ENCODE results near the gene C1QTNF2. TPM values are rescaled to one million over a fixed set of nuclear protein-coding genes. Genes with fewer than 3 reads are reported as not detected.

The C1QTNF2 gene
- total RNA-seq, 2 donors from 2014 or later: 0.26 TPM; not detected in 1

- Histone ChIP-seq H3K27me3 (no peaks in the 10 kb centered on the region), H3K27ac (no peak overlapping the region), H3K4me3 (no peak overlapping the region), H3K36me3 (replicated peaks in 1 of 2; ENCODE audit: insufficient read depth in 1 of 2, low read depth in 2 of 2) (no peaks in the 10 kb centered on the region), H3K4me1 (no peaks in the 10 kb centered on the region), H3K9me3 (no peaks in the 10 kb centered on the region)
- DNase-seq: no peak
- TF ChIP-seq CTCF (IDR thresholded peaks at IDR 0.05) (no peak), POLR2A (IDR thresholded peaks at IDR 0.05) (no peak)
- intact Hi-C loops (cut with DNase I): no loop called here
- ATAC-seq: no peak
- WGBS, 2 donors: 82 to 88% methylated on average over 4 of the region's 4 CpGs
Measured at GRCh38 chr5:160318409-160318808, 52.0 kb downstream of the C1QTNF2 start.

- TF ChIP-seq POLR2A (IDR thresholded peaks at IDR 0.05) (no peak), CTCF (IDR thresholded peaks at IDR 0.05) (no peak)
- Histone ChIP-seq H3K27me3 (no peaks in the 10 kb centered on the region), H3K27ac (no peak overlapping the region), H3K36me3 (replicated peaks in 1 of 2; ENCODE audit: insufficient read depth in 1 of 2, low read depth in 2 of 2) (no peaks in the 10 kb centered on the region), H3K4me1 (peaks cover 7% of the 10 kb centered on the region), H3K9me3 (no peaks in the 10 kb centered on the region), H3K4me3 (no peak overlapping the region)
- intact Hi-C loops (cut with DNase I): no loop called here
- ATAC-seq: no peak
- WGBS, 2 donors: 57 to 67% methylated on average over 5 of the region's 5 CpGs
- no peak for DNase-seq
Measured at GRCh38 chr5:160317434-160317833, 53.0 kb downstream of the C1QTNF2 start.

- H3K4me1 ChIP-seq: peaks cover 17% of the 10 kb centered on the region
- H3K27me3 ChIP-seq: no peaks in the 10 kb centered on the region
- no peak overlapping the region for H3K4me3 ChIP-seq
- DNase-seq (peak; percentile 16 to 32 (median 23)), ATAC-seq (peak; percentile 53)
- no peaks in the 10 kb centered on the region for H3K36me3 ChIP-seq (replicated peaks in 1 of 2; ENCODE audit: insufficient read depth in 1 of 2, low read depth in 2 of 2)
- intact Hi-C loops (cut with DNase I): no loop called here
- TF ChIP-seq POLR2A (IDR thresholded peaks at IDR 0.05) (no peak), CTCF (IDR thresholded peaks at IDR 0.05) (no peak)
- no peaks in the 10 kb centered on the region for H3K9me3 ChIP-seq
- WGBS, 2 donors: 0 to 15% methylated on average over 1 of the region's 1 CpG
- no peak overlapping the region for H3K27ac ChIP-seq
Measured at GRCh38 chr5:160315968-160316367, 54.5 kb downstream of the C1QTNF2 start.

- Histone ChIP-seq H3K9me3 (no peaks in the 10 kb centered on the region), H3K4me1 (peaks cover 17% of the 10 kb centered on the region), H3K27me3 (no peaks in the 10 kb centered on the region), H3K27ac (no peak overlapping the region), H3K4me3 (no peak overlapping the region), H3K36me3 (replicated peaks in 1 of 2; ENCODE audit: insufficient read depth in 1 of 2, low read depth in 2 of 2) (no peaks in the 10 kb centered on the region)
- intact Hi-C loops (cut with DNase I): no loop called here
- TF ChIP-seq POLR2A (IDR thresholded peaks at IDR 0.05): no peak
- no peak for TF ChIP-seq CTCF (IDR thresholded peaks at IDR 0.05)
- no peak for DNase-seq
- ATAC-seq: no peak
- 14 to 19% methylated on average over 8 of the region's 8 CpGs for WGBS, 2 donors
Measured at GRCh38 chr5:160312960-160313727, 57.3 kb downstream of the C1QTNF2 start.
